Measurements from ENCODE around the gene EPHB1.

EPHB1 gene

DNA sequence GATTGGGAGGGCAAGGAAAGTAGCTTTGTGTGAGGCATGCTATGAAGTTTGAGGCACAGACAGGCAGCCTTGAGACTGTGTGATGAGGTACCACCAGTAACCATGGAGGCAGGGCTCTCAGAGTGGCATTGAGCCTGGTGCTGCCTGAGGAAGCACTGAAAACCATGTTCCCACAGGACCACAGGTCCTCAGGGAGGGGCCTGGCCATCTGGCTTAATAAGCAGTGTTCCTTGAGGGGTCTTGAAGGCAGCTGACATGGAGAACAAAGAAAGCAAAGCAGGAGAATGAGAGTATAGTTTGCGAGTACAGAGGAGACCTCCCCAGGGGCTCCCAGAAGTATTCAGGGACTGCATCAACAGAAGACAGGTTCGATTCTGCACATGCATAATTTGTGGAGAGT lies 346.6 kb downstream of the EPHB1 start:
- DNase-seq, result no peak

- no peak for DNase-seq
These were observed 347.5 kb downstream of the EPHB1 start for GRCh38 chr3:135142530-135142929.

DNA sequence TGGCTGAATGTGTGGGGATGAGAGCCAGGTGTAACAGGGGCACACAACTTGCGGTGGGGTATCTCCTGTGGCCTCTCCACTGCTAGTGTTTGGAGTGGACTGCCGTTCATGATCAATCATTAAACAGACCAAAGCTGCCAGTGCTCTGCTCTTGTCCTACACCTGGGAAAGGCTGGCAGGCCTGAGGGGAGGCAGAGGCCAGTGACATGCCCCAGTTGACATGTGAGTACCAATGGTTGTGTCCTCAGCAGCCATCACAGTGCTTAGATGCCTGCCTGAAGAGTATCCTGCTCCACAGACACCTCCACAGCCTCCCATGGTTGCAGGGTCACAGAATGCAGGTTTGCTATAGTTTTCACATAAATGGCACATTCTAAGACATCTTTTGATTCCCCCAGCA lies 348.4 kb downstream of the EPHB1 start:
- no peak for DNase-seq

DNA sequence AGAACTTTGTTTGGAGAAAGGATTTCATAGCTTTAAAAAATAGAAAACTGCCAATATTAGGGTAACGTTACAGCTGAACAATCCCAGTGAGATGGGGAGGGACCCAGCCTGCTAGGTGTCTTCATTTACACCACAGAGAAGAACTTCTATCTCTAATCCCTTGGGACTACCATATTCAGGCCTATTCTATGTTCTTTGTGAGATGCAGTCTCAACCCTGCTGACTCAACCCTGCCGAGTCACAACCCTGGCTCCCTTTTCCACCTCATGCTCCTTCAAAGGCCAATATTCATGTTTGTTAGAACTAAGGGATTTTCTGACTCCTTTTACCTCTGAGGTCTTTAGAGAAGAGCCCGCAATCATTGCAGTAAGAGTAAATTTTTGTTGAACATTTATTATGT lies 350.5 kb downstream of the EPHB1 start:
- DNase-seq, result no peak

DNA sequence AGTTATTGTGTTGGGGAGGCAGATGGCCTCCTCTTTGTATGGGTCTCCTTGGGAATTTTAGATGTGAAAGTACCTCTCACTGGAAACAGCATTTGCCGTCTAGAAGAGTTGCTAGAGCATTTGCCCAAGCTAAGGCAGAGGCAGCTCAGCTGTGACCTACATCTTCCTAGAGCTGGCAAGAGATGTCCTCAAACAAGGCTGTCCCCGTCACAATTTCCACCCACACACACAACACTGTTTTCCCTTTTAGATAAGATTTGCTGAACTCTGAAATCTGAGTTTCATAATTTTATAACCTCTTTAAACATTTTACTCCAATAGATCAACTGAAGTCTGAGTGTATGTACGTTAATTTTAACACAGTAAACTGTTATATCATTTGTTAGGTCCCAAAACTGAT lies 352.6 kb downstream of the EPHB1 start:
- DNase-seq, result no peak

DNA sequence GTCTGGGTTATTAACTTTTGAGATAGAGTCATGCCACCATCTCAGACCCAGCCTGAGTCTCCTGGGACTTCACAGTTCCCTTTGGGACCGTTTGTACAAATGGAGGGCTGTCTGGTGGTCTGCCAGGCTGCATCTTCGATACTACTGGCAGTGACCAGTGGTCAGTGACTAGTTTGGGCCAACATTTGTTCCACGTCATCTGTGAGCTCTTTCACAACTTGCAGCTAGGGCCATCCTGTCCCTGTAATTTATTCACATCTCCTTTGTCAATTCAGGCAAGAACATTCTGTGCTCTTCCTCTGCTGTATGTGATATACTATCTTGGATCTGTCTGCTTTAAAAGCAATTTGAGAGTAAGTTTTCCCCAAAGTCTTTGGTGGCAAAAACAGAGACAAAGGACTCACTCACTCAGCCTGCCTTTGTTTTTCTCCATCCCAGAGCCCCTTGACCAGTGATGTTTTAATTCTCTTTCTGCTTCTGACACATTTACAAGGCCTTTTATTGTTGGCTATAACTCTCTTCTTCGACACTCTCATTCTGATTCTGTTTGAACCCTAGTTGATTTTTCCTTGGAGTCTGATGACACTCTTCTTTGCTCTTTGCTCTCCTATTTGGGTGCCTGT lies 353.4 kb downstream of the EPHB1 start:
- DNase-seq, result no peak

- DNase-seq, result no peak
These were observed 354.9 kb downstream of the EPHB1 start for GRCh38 chr3:135149707-135150681.

DNA sequence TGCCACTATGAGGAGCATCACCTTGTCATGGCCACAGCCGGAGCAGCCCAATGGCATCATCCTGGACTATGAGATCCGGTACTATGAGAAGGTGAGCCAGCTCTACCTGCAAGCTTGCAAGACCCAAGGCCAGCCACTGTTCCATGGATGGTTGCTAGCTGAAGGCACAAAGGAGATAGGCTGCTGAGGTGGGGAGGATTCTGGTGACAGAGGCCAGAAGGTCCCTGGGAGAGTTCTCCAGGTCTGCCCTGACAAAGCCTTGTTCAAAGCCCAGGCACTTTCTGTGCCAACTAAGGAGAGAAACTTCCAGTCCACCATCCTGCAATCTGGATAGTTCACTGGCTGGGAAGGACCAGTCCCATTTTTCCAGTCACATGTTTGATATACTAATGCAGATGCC lies 359.1 kb downstream of the EPHB1 start:
- DNase-seq, result no peak

GRCh38 chr3:135155228-135155627 lies 360.2 kb downstream of the EPHB1 start:
- DNase-seq, result no peak

DNA sequence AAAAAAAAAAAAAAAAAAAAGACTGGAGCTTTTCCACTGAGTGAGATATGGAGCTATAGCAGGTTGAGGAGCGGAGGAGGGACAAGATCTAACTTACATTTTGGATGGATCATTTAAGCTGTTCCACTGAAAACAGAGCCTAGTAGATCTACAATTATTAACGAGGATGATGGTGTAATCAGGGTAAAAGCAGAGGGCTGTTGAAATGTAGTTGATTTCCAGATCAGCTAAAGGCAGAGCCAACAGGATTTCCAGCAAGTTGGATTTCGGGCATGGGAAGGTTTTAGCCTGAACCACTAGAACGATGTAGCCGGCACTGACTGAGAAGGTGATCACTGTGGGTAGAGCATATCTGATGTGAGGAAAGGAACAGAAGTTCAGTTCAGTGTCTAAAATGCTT lies 360.7 kb downstream of the EPHB1 start:
- no peak for DNase-seq

GRCh38 chr3:135157045-135157740 lies 362.1 kb downstream of the EPHB1 start:
- no peak for DNase-seq

DNA sequence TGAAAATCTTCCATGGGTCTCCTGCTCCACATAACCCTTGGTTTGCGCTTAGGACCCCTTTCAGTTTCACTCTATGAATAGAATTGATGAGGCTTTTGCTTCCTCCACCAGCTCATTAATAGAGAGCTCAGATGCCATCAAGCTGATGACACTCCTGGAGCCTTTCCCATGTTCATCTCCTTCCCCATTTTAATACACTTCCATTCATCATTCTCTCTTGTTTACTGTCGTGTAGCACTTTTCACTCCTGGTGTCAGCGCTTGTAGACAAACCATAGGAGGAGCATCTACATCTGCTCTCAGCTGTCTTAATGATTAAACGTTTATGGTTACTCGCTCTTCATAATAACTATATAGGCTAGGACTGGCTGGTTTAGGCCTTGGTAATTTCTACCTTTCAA lies 363.5 kb downstream of the EPHB1 start:
- no peak for DNase-seq

DNA sequence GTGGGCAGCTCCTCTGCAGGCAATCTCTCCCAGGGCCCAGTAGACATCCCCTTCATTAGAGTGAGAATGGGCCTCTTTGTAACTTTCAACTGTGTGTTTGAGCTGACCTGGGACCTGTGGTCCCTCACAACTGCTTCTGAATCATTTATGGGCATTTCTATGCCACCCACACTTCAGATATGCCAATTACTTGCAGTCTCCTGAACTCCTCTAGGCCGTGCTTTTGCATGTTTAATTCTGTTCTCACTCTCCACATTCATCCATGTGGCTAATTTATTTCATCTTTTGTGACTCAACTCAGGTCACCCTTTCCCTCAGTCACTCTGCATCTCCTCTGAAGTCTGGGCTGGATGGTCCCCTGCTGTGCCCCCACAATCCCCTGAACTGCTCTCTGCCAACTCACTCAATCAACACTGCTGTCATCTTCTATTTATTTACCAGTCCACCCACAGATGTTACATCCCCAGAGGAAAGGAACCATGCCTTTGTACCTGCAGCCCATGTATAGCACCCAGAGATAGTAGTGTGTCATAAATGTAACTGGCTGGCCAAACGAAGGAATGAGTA lies 364.7 kb downstream of the EPHB1 start:
- DNase-seq, result no peak

DNA sequence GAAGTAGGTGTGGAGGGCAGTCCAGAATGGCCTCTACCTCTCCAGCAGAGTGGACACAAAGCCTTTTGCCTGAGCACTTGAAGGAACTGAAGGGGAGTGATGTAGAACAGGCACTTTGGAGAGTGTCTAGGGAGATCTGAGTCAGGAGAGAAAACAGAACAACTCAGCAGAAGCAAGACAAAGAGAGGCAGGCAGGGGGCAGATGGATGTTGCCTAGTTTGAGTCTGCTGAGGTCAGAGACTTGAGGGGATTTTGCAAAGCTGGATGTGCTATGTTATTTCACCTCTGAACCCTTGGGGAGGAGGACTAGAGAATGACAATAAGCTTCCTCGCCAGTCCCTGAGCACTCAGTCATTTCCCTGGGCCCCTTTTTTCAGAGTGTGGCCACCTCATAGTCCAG lies 366.4 kb downstream of the EPHB1 start:
- no peak for DNase-seq

DNA sequence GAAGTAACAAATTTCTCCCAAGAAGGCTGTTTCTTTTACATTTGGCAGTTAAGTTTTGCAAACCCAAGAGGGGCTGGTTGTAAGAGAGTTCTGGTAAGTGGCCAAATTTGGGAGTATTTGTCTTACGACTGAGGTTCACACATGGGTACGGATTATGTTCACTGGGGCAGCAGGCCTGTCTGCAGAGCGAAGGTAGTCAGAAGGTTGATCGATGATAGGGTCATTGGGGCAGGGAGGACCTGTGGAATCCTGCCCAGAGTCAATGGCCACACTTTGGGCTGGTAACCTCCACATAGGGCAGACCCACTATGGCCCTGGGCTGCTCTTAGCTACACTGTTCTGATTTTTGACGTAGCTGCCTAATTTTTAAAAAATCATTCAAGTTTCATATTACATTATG lies 368.6 kb downstream of the EPHB1 start:
- no peak for DNase-seq

- no peak for DNase-seq
These were observed 370.2 kb downstream of the EPHB1 start for GRCh38 chr3:135165260-135165659.

DNA sequence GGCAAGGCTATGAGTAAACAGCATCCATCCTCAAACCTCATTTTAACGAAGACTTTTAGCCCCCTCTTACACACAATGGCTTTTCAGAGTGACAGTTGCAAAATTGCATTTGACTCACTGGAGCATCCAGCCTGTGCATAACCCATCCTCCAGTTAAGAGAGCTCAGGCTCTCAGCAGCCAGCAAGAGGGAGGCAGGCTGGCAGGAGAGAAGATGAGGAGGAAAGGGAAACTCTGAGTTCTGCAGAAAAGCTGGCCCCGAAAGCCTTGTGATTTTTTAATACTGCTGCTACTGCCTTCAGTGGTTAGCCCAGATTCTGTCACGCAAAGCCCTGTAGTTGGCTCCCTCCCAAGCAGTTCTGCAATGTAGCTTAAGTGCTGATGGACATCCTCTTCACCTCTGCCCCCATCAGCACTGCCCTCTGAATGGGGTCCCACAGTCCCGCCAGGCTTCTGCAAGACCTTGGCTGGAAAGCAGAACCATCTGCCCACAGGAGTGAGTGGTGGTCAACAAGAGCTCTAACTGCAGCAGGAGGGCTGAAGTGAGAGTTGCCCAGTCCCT lies 371.3 kb downstream of the EPHB1 start:
- no peak for DNase-seq

DNA sequence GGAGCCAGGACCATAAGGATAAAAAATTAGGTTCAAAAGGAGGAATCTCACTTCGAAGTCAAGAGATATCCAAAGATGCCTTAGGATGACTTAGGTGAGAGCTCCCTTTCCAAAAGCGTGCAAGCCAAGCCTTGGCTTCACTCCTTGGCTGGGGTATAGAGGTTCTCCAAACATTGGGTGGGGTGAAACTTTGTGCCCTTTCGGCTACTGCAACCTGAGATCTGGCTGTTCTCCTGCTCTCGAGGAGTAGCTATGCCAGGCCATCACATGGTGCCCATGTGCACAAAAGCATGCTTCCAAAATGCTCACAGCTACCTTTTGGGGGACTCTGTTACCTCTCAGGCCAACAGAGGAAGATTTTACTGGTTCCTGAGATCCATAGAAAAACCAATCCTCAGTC lies 373.8 kb downstream of the EPHB1 start:
- DNase-seq, result no peak

DNA sequence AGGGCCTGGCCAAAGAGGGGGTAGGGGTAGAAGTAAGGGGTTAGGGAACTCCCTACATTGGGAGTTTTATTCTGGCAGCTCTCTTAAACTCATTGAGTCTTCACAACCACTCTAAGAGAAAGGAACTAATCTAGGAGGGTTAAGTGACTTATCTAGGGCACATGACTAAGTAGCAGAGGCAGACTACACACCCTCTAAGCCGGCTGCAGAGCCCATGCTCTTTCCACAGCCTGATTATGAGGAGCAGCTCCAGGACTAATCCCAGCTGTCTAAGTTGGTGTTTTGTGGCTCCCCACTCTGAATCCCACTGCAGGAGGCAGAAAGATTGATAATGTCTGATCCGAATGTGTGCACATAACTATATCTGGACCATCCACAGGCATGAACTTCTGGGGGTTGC lies 374.6 kb downstream of the EPHB1 start:
- no peak for DNase-seq

- DNase-seq, result no peak
These were observed 375.7 kb downstream of the EPHB1 start for GRCh38 chr3:135170732-135171131.

DNA sequence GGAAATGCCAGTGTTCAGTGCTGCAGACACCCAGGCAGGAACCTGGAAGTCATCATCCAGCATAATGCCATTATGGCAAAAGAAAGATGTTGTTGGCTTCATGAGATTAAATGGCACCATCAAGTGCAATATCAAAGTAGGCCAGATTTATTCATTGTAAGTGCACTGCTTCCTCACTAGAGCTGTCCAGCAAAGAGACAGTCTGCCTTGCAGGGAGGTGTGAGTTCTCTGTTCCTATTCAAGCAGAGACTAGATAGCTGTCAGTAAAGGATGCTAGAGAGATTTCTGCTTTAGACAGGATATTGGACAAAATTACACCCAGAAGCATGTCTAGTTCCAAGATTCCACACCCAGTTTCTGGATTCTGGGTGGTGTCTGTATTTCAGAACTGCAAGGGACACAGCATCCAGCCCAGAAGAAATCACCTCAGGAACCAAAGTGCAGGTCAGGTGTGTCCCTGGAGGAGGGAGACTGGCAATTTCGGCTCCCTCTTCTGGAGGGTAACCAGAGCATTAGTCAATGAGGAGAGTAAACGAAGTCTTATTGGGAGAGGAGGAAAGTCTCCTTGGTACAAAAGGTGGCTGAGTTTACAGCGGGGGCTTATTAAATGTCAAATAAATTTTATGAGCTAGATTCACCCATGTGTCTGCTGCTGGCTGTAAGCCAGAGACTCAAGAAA lies 377.3 kb downstream of the EPHB1 start:
- no peak for DNase-seq

DNA sequence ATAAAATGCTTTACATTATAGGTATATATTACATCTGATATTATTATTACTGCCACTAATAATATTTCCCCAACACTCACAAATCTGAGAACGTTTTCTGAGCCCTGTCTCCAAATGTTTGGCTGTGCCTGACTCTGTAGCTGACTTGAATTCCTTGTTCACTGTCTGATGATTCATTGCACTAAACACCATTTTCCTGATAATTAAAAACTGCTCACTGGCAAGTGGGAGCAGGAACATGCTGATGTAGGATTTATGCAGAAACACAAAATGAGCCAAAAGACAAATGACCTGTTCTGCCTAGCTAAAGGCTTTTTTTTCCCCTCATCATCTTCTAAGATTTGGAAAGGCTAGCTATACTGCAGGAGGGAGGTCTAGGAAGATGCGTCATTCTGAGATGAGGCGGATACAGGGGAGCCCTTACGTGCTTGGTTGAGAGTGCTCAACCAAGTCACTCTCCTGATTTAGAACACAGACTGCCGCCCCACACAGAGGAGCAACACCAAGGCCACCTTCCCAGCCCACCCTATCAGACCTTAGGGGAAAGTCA lies 380.7 kb downstream of the EPHB1 start:
- no peak for DNase-seq
